Right ventricle myocardium superior (tissue), 1 donor: Measurements from ENCODE around the gene GGACT. TPM values are rescaled to one million over a fixed set of nuclear protein-coding genes. Genes with fewer than 3 reads are reported as not detected.

Experiments used
- ATAC-seq: fragments of 200-7000 bp; cut with Tn5 transposase; one replicate; pipeline ENCODE4 v1.9.1; 2020; ENCODE audit warnings: mild to moderate bottlenecking; ENCODE audit not compliant: poor library complexity
- DNase-seq: peaks from one replicate; pipeline ENCODE4 v3.0.0-alpha.2; 2020
- intact Hi-C: fragments of 100-400 bp; cut with DNase I; formaldehyde crosslinking; loops from one replicate; pipeline ENCODE4 v1.11.2; 2022
- total RNA-seq: library from RNA; stranded (reverse); fragmentation: NEBNext Ultra II Directional; extraction: Animal tissue kit (Norgen Biotek cat#: 25700); gene quantifications from one replicate; pipeline ENCODE4 v1.2.1, GENCODE V29; 2021
- donor health status: DM: no; HTN: yes; CAD: no; lungs with severe emphysema.

The GGACT gene
- total RNA-seq, 1 donor from 2014 or later = 1.8 TPM

DNA sequence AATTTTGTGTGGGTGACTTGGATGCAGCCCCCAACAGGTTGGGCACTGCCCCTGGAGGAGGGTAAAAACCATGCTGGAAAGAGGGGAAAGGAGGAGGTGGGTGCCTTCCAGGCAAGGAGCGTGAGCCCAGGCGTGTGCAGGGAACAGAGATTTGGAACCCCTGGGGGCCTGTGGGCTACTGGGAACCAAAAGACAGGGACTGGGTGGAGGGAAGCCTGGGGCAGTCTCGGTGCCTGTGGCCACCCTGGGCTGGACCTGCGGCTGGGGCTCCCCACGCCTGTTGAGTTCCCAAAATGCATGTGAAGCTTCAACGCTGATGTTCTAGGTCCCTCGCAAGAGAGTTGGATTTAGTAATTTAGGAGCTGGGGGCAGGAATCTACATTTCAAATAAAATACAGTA, 24.8 kb downstream of the GGACT start:
- ATAC-seq (no peak), DNase-seq (no peak)
- intact Hi-C loops = no loop called here

- no peak for ATAC-seq
- no peak for DNase-seq
- intact Hi-C loops = no loop called here
These were observed 26.9 kb downstream of the GGACT start for GRCh38 chr13:100561599-100562204.

GRCh38 chr13:100561158-100561499, 27.5 kb downstream of the GGACT start:
- DNase-seq (no peak), ATAC-seq (no peak)
- intact Hi-C loops = no loop called here

- ATAC-seq (peak; percentile 51), DNase-seq (no peak)
- intact Hi-C loops = no loop called here
These were observed 28.0 kb downstream of the GGACT start for GRCh38 chr13:100560498-100561157.

DNA sequence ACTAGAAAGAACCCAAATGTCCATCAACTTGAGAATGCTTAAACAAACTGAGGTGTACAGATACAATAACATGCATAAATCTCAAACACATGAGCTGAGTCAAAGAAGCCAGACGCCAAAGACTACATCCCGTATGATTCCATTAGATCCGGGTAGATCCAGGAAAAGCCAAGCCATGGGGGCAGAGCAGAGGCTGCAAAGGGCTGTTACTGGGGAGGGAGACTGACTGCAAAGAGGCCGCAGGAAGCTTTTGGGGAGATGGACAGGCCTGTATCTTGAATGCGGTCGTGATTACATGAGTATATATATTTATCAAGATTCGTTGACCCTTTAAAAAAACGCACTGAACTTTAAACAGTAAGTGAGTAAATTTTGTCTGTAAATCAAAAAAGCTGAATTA, 28.7 kb downstream of the GGACT start:
- intact Hi-C loops = no loop called here
- no peak for DNase-seq
- no peak for ATAC-seq

DNA sequence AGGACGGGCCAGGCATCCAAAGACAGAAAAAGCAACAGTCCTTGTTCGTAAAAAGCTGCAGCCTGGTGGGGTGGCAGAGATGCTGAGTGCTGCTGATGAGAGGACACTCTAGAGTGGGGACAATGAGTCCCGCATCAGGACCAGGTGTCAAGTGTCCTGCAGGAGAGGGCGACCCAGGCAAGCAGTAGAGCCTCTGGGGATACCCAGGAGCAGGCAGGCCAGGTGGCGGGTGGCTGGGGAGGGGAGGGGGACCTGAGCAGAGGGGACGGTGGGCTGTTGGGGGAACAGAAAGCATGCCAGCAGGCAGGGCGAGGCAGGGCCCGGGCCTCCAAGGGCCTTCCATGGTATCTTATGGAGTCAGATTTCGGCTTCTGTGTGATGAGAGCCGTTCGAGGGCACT, 35.8 kb downstream of the GGACT start:
- ATAC-seq (no peak), DNase-seq (no peak)
- intact Hi-C loops = no loop called here

GRCh38 chr13:100549316-100549715, 39.3 kb downstream of the GGACT start:
- DNase-seq = peak; percentile 24
- intact Hi-C loops = no loop called here
- ATAC-seq = no peak

DNA sequence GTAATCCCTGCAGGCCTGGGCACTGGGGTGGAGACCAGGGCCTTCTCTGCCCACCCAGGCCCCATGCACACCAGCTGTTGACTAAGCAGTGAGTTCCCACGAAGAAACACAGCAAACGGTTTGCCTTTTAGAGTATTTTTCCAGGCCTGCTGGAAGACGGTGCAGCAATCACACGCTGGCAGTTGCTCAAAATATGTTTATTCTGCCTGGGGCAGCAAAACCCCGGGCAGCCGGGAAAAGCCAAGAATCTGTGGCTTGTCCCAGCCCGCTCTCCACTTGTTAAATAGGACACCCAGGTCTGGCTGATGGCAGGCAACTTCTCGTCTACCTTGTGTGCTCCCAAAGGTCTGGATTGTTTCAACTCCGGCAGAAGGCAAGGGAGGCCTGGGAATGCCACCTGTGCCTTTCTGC, 40.8 kb downstream of the GGACT start:
- ATAC-seq = no peak
- intact Hi-C loops = no loop called here
- DNase-seq = no peak

DNA sequence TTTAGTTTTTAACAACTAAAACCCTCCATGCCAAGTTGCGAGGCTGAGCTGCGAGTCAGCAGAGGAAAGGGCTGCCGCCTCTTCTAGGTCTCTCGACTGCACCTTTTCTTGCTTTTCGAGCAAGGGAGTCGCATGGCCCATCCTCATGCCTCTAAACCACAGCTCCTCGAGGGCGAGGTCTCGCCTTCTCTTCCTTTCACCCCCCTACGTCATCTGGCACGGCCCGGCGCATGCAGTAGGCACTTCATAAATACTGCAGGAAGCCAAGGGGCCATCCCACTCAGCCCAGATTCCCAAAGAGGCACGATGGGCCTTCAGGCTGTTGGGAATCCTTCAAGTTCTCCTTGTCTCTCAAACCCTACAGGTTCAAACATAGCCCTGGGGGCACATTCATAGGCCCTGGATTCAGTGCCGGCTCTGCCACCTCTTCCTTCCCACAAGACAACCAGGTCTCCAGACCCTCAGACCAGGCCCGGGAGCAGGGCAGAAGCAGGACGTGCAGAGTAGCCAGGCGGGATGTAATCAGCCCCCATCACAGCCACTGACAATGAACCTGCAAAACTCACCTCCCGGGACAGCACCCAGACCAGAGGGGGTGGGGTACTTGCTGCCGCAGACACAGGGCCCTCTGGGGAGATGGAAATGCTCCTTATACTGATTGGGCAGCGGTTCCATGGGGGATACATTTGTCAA, 41.7 kb downstream of the GGACT start:
- intact Hi-C loops = no loop called here
- ATAC-seq = no peak
- peak; percentile 23 for DNase-seq

DNA sequence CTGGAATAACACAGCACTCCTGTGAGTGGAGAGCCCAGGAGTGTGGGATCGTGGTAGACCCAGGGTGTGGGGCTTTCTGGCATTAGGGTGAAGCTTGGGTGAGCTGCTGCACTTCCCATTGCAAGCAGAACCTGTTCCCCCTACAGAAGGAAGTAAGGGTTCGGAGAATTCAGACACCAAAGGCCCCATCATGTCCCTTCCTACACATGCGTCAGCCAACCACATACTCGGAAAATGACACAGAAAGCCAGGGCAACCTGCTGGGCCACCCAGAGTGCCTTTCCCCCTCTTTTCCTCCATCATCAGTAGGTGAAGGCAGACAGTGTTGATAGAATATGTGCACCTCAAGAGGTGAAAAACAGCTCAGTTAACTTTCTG, 42.9 kb downstream of the GGACT start:
- DNase-seq (no peak), ATAC-seq (no peak)
- intact Hi-C loops = no loop called here

DNA sequence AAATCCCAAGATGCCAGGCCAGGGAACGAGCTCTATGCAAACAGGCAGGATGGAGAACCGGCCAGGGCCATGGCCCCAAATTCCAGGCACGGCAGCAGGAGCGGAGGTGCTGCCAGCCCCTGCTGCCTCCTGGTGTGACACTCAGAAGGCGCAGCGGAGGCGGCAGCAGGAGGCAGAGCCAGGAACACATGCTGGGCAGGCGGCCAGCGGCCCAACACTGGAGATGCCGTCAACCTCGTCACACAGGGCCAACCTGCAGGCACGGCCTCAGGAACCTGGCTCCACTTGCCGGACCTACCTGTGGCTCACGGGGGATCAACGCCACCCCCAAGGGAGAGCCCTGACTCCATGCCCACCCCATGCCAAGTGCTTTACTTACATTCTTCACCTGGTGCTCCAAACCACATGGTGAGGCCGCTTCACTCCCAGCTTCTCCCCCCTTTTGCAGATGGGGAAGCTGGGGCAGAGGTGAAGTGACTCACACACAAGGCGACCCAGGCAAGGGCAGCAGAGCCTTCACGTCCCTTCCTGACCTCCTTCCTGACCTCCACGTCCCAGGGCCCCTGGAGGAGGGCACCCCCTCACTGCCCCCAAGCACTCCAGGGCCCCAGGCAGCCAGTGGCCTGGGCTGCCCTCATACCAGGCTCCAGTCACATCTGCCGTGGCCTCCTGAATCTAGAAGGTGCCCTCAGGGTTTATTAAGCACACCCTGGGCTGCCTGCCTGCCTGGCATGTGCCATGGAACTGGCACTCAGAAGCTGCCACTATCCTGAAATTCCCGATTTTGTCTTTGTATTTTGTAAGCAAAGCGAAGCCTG, 43.5 kb downstream of the GGACT start:
- ATAC-seq = peak; percentile 87
- intact Hi-C loops = no loop called here
- peak; percentile 74 for DNase-seq

GRCh38 chr13:100543872-100544602, 44.6 kb downstream of the GGACT start:
- ATAC-seq (no peak), DNase-seq (no peak)
- intact Hi-C loops = no loop called here

DNA sequence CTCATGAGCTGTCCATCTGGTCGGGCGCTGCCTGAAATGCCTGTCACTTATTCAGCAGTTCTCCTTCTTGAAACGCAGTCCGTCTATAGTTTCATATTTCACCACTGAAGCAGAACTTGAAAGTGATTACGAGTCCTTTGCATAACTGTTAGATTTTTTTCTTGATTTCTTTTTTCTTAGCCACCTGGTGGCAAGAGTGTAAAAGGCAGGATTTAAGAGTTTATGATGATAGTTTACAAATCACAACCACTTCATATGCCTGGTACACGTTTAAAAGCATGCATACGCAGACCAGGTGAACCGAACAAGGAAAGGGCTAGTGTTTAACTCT, 45.8 kb downstream of the GGACT start:
- intact Hi-C loops = no loop called here
- DNase-seq = no peak
- no peak for ATAC-seq

GRCh38 chr13:100541897-100542825, 46.4 kb downstream of the GGACT start:
- DNase-seq (no peak), ATAC-seq (no peak)
- intact Hi-C loops = no loop called here

GRCh38 chr13:100540621-100541020, 48.0 kb downstream of the GGACT start:
- ATAC-seq = no peak
- DNase-seq = no peak

DNA sequence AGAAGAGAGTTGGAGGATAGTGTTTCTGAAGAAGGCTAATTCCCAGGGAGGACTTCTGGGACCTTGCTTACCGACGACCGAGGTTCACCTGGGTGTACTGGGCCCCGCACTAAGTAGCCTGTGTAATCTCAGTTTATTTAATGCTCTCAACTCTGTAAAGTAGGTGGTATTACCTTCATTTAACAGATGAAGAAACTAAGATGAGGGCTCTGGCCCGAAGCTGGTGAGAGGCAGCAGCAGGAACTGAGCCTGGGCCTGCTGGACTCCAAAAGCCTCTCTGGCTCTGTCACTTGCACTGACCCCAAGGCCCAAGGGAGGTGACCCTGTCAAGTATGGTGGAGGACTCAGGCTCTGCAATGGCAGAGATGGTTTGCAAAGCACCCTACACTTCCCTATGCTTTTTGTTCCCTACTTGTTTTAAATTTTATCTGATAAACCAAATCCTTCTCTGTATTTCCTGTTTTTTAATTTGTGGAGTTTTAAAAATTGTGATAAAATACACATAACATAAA, 50.6 kb downstream of the GGACT start:
- ATAC-seq (no peak), DNase-seq (no peak)
- intact Hi-C loops = no loop called here

More at GRCh38 chr13:100540621-100541020, 48.0 kb downstream of the GGACT start:
- intact Hi-C loops = no loop called here

DNA sequence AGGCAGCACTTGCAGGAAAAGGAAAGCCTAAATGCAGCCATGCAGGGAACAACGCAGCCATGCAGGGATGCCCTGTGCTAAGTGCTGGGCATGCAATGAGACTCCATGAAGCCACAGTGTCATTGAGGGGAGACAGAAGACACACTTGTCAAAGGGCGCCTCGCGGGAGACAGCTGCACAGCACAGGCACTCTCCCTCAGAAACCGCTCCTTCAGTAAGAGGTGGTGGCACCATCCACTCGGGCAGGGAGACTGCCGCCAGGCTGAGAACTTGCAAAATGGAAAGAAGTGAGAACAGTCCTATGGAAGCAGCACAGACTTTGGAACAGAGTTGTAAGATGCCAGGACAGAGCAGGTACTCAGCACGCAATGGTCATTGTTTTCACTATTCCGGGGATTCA, 51.1 kb downstream of the GGACT start:
- ATAC-seq (no peak), DNase-seq (no peak)
- intact Hi-C loops = no loop called here

DNA sequence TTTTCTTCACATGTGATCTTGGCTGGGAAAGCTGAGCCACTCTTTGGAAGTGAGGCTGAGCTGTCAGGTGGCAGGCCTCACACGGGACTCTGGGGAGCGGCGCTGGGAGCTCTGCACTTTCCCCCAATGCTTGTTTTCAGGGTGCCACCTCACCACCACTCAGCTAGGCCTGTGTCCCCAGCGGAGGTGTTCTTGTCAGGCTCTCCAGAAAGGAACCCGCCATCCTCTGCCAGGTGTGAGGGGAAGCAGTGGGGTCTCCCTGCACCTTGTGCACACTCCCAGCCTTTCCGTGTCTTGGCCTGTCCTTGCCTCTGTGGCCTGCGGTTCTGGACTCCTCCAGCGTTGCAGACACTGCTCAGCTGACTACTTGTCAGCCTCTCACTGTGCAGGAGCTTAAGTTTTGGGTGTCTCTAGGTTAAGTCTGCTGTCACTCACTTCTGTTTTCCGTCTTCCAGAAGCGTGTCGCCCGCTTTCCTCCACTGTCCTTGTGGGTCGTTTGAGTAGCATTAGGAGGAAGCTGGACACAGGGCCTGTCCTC, 51.9 kb downstream of the GGACT start:
- intact Hi-C loops = no loop called here
- ATAC-seq (no peak), DNase-seq (no peak)
